NCI-H2196 treated with DMSO at 0.1 percent for 48 hours (cell line): ENCODE results near the gene NAA20.

Source experiments
- DNase-seq: peaks from one replicate; lab custom pipeline; 2025; ENCODE audit not compliant: unreplicated experiment; lab: John Stamatoyannopoulos, UW

NAA20 gene

DNA sequence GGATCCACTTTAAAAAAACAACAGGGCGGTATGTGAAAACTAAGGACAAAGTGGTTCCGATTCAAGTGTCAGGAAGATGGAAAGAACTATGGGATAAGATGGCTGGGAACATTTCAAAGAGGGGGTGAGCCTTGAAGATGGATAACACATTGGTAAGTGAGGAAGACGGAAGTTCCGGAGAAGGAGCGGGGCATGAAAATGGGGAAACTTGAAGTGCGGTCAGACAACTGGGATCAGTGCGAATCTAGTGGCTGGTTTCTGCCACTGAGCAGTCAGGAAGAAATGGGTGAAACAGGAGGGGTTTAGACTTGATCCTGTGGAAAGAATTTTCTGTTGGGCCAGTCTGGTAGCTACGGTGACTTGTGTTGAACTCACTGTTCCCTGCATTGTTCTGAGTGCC is 1.2 kb downstream of the NAA20 start:
- DNase-seq, result no peak

DNA sequence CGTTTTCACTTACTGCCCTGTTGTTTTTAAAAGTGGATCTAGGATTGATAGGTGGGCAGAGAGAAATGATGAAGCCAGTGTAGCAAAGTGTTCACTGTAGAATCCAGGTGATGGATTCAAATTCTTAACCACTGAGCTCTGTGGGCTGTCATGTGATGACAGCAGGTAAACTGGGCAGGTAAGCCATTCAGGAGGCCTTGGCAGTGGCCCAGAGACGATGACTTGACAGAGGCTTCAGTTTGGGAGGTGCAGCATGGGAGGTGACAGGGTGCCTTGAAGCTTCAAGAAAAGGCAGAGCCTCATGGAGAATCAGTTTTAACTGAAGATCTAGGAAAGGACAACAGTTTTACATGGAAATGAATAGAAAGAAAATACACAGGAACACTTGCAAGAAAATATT is 2.0 kb downstream of the NAA20 start:
- DNase-seq, result no peak

DNA sequence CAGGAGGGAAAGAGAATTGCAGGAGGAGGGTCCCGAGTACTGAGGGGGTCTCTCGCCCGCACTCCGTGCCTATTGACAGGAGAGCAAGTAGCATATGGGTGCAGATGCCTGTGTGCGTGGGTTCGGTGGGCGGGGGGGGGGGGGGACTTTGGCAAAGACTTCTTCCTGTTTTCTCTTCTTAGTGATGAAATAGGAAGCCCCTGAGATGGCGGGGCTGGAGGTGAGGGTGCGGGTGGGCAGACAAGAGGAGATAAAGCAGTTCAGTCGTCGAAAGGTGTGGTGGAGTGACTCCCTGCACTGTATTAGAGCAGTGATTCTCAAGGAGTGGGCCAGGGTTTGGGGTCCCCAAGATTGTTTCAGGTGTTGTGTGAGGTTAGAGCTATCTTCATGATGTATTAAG is 3.7 kb downstream of the NAA20 start:
- DNase-seq, result no peak

DNA sequence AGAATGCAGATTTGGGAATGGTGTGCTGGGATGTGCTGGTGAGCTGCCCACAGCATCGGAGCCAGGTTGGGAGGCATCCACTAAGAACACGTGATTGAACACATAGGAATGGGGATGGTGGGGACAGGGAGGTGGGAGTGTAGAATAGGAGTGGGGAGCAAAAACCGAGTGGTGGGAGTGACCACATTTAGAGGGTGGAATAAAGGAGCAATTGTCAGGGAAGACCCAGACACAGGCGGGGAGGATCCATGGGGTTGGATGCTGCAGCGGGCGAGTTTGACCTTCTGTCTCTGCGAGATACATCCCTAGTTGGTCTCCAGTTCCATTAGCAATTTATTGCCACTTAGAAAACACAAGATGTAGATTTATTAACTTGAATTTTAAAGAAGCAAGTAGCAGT is 4.7 kb downstream of the NAA20 start:
- no peak for DNase-seq

DNA sequence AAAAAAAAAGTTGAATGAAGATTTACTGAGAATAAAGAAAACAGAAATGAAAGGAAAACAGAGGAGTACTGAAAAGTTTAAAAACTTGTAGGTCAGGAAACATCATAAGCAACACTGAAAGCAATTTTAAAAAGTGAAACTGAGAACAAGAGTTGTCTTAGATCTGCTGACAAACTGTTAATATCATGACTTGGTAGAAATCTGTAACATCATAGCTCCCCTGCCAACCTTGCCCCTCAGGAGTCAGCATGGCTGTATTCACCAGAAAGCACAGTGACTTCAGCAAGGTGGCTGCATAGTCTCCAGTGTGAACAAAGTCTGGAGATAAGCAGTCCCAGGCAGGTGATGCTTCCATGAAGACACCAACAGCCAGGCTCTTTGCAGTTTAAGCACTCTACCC is 5.3 kb downstream of the NAA20 start:
- no peak for DNase-seq

DNA sequence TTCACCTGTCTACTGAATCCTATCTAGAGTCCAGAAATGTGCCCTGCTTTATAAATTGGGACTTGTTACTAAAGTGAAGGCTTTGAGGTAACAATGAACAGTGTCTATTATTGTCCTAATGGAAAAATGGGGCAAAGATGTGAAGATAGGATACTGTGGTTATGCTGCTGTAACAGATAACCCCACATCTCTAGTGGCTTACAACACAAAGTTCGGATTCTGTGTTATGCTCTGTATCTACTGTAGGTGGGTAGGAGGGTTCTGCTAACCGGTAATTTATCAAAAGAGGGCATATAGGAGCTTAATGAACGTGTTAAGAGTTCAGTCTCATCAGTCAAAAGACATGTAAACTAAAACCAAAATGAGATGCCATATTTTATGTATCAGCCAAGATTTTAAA is 6.2 kb downstream of the NAA20 start:
- no peak for DNase-seq

DNA sequence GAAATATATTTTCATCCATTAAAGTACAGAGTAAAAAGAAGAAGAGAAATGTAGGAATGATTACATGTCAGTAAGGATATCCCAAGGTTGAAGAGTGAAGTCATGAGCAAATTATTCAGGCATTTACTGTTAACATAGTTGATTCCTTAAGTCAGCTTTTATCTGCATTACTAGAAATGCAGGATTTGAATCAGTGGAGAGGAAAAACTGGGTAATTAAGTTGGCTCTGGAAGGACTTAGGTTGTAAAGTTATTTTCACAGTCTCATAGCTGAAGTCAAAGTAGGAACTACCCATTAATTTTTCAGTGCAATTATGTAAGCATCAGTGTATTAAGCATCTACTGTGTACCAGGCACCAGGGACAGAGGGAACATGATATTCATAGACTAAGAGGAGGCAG is 7.8 kb downstream of the NAA20 start:
- DNase-seq, result no peak

DNA sequence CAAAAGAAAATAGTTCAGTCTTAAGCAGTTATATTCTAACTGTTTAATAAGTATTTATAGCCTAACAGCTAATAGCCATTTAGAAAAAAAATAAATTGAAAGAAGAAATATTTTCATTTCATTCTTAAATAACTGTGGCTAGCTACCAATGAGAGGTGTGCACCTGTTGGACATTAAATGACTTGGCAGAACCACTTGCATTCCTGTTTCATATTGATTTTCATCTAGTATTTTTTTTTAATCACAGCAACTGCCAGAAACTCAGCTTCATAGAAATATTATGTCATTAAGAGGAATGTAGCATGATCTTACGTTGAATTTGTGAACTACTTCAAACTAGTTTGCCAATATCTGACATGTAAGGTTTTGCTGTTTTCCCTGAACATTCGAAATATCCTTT is 10.1 kb downstream of the NAA20 start:
- DNase-seq, result no peak

DNA sequence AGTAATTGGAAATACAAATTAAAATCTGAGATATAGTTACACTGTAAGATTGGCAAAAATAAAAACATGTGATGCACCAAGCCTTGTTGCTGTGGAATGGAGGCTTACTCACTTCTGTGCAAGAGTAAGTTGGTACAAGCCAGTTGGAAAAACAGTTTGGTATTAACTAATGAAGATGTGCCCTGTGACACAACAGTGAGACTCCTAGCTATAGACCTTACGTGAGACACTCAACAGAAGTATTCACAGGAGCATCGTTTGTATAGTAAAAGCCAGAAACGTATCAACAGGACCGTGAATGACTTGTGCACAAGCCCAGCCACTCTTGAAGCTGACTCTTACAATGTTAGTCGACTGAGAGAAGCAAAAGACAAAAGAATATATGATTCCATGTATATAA is 14.6 kb downstream of the NAA20 start:
- DNase-seq, result no peak

DNA sequence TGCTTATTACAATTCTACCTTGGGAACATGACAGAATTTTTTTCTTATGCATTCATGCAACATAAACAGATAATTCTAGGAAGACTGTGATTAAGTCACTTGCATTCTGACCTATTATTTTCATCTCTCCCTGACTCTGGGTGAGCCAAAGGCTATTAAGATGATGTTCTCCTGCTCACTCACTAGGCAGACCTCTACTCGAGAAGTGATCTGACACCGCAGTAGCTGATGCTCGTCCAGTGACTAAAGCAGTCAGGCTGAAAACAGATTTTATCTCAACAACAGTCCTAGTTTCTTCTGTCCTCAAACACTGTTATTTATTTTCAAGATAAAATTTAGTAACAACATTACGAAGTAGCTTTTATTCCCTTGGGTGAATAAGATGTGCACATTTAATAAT is 17.3 kb downstream of the NAA20 start:
- no peak for DNase-seq

DNA sequence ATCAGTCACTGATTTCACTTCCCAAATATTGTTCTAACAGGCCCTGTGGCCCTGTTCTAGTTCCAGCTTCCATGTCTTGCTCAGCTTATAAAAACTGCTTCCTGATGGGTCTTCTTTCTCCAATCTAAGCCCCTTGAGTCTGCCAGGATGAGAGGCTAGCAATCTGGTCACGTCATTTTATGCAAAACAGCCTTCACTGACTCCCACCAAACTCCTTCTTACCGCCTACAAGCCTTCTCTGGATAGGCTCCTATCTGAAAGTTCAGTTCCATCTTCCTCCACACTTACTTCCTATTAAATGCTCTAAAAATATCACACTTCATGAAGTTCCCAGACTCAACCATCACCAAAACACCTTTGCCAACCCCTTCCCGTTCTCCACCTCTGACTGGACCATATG is 19.6 kb downstream of the NAA20 start:
- no peak for DNase-seq

DNA sequence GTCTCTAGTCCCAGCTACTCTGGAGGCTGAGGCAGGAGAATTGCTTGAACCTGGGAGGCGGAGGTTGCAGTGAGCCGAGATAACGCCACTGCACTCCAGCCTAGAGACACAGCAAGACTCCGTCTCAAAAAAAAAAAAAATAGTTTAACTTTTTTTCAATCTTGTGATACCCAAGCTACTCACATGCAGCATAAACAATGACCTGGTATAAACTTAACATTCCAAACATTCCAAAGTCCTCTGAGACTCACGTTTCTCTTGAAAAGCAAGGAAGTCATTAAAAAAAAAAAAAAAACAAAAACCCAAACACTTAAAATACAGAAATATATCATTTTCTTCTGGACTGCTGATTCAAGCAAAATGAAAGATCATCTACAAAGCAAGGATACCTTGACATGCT is 20.8 kb downstream of the NAA20 start:
- no peak for DNase-seq

DNA sequence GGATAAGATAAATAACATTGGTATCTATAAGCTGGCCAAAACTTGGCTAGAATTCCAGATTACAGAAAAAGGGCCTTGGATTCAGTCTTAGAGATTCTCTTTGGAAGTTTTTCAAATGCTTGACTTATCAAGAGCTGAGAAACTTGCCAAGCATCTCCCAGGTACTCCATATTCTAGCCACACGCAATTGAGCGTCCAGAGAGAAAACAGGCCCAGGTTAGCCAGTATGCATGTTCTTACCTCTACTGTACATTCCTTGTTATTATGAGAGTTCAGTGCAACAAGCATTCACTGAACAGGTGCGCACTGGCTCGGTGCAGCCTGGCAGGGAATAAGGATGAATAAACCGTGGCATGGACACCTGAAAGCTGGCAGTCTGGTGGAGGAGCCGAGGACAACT is 21.4 kb downstream of the NAA20 start:
- no peak for DNase-seq

DNA sequence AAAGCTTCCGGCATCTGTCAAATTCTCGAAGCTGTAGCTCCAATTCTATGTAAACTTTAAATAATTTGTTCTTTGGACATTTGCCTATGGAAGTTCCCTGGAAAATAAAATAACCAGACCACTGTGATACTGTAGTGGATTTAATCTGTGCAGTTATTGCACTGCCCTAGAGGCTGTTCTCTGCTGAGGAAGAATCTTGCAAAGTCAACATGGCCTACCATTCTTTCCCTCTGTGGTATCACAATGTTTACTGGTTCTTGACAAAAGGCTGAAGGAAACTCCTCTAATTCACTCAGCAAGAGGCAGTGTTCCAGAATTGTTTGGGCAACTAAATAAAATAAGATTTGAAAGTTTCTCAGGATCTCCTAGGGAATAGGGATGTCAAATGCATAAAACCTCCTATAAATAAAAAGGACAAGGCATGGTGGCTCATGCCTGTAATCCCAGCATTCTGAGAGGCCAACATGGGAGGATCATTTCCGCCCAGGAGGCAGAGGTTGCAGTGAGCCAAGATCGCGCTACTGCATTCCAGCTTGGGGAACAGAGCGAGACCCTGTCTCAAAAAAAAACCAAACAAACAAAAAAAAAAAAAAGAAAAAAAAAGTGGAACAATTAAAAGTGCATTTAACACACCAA is 22.7 kb downstream of the NAA20 start:
- DNase-seq, result no peak

DNA sequence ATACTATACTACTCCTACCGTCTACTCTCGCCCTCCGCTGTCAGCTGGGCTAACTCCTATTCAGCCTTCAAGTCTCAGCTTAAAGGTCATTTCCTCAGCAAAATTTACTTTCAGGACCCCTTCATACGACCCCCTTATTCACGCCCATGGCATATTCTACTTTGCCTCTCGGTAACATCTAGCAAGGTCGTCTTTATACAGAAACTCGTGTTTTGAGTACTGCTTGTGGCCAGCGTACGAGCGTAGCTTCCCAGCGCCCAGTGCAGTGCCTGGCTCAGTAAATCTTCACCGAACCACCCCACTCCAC is 34.6 kb downstream of the NAA20 start:
- no peak for DNase-seq

DNA sequence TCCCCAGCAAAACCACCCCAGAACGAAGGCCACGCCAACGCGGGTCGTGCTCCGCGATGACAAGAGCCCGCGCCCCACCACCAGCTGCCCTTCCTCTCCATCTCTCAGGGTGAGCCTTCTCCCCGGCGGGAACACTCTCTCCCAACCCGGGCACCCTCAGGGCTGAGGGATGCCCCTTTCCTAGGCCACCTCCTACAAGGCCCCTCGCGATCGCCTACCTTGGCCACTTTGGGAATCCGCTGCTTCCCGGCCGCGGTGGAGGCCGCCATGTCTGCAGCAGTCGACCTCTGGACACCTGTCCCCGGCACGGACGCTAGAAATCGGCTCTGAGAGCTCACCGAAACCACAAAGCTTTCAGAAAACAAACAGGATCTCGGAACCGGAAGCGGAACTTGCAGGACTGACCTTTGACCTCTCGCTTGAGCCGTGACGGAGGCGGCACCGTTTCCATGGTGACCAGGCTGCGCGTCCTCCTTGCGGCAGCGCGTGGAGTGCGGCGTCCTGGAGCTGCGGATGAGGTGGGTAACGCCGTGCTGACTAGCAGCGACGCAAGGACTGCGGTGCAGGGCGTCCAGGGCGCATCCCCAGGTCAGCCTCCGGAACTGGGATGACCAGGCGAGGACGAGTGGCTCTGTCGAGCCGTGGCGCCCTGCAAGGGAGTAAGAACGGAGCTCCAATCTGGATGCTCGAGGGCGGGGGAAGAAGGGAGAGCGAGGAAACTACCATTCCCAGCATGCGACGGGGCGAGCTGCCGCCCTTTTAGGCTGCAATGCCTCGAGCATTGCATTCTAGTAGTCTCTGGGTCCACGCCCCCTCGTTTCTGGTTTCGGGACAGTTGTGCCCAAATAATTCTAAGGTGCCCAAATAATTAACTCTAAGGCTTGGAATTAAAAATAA is 35.2 kb downstream of the NAA20 start, which contains the start of the genes CFAP61 and CRNKL1:
CFAP61 (plus strand) TSS at position 459 of the 897 bp plus-strand sequence. CDS start 4,122 bp downstream, outside the sequence.
CRNKL1 (minus strand) TSS at position 393 of the 897 bp plus-strand sequence; CDS start at position 269, 124 bp downstream.
- peak; percentile 96 for DNase-seq

DNA sequence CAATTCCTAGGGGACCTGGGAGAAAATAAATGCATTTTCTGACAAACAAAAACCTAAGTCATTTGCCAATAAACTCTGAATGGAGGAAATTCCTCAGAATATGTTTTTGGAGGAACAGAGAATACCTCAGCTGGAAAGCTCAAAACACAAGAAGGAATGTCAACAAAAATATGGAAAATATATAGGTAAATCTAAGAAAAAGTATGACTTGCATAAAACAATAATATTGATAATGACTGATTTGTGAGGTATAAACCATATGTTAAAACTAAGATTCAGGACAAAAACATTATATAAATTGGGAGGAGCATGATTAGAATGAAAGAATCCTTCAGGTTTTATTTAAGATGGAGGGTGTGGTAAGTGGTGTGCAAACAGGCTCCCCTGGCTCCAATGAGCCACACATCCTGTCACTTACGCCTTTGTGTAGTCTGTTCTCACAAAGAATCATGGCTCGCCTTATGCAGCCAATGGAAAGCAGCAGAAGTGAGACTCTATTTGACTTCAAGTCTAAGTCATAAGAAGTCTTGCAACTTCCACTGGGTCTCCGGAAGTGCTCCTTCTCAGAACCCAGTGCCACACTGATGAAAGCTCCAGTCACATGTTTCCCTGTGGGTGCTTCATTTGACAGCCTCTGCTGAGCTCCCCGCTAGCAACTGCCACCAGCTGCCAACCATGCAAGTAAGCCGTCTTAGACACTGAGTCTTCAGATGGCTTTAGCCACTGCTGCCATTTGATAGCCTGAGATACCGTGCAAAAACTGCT is 43.3 kb downstream of the NAA20 start:
- DNase-seq, result no peak

DNA sequence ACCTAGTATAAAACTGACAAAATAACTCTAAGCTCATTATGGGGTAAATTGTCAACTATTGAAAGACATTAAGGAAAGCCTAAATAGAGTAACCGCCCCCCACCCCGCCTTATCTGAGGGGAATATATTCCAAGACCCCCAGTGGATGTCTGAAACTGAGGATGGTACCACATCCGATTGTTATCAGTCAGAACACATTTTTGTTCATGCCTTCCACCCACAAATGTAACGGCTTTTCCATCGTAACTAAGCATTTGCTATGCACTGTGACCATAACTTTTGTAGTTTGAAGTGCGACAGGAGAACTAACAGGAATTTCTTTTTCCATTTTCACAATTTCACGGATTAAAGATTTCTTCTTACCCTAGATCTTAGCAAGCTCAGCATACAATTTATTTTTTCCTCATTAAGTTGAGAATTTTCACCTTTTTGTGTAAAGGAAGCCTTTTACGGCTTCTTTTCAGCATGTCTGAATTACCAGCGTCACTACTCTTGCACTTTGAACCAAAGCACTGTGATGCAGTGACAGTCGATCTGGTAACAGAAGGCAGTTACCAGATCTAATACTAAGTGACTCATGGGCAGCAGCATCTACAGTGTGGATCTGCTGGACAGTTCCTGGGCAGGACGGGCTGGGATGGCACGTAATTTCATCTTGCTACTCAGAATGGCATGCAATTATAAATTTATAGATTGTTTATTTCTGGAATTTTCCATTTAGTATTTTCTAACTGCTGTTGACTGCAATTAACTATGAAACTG is 47.0 kb downstream of the NAA20 start:
- no peak for DNase-seq

DNA sequence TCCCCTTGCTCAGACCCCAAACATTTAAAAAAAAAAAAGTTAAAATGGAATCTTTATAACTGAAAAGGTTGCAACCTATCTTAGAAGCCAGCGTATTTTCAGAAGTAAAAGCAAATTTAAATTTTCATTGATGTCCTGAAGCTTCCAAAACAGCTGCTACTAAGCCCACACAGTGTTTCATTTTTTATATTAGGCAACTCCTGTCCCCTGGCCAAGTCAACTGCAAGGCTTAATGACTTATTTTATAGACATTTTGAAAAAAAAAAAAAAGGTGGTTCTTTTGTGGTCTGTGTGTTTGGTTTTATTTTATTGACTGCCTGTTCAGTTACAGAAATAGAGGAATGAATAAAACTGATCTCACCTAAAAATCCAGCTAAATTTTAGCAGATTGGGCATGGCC is 48.2 kb downstream of the NAA20 start:
- DNase-seq, result no peak

DNA sequence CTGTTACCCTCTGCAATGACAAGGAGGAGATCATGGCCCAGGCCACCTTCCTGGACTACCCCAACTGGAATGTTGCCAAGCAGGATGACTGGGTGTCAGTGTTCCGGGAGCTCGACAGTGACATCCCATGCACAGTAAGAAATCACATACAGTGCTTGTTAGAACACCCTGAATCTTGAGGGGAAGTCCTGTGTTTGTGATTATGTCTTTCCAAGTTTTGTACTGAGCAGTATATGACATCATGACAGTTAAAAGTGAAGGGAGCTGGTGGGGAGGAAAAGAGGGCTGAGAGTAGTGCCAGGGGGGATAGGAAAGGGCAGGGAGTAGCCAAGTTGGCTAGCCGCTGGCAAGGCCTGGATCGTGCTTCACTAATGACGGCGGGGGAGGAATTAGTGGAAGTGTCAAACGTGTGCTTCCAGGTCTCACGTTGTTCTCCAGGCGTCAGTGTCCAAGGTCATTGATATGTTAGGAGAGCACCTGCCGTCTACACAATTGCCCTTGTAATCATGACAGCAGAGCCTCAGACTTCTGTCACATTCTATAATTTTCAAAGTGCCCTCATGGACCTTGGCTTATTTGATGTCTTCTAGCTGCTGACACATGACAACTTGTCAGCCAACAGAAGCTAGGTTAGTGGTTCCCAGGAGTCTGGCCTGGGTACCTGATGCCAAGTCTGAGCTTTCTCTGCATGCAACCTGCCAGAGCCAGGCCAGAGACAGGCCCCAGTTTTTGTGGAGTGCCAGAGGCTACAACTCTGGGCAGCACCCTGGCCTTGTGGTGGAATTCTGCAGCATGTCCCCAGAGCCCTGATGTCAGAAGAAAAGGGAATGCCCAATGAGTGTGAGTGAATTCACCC is 53.9 kb downstream of the NAA20 start:
- no peak for DNase-seq
